Activated CD8-positive, alpha-beta T cell treated with anti-CD3 and anti-CD28 coated beads for 36 hours (primary cell): ENCODE data around the gene ZSCAN10. TPM values are rescaled to one million over a fixed set of nuclear protein-coding genes. Genes with fewer than 3 reads are reported as not detected.
A peak's percentile ranks its signal among the peaks of the same experiment; 100 is the strongest.

Experiments used
- ATAC-seq: fragments of 200-7000 bp; cut with Tn5 transposase; one replicate; pipeline ENCODE4 v1.10.0; 2021; ENCODE audit warnings: mild to moderate bottlenecking, moderate library complexity
- CTCF ChIA-PET: fragments of 350-600 bp; sonication (Branson Sonifier 250); formaldehyde crosslinking; loops from one replicate; lab custom pipeline; 2021; ENCODE audit warnings: antibody characterized with exemption; lab: Charles Lee
- POLR2A ChIA-PET: fragments of 350-600 bp; sonication (Branson Sonifier 250); formaldehyde crosslinking; loops from one replicate; lab custom pipeline; 2021; ENCODE audit warnings: antibody characterized with exemption; lab: Charles Lee
- DNase-seq: peaks from one replicate; pipeline ENCODE4 v3.0.0-alpha.2; 2020
- H3K27ac Mint-ChIP-seq: one replicate; pipeline ENCODE4 v1.8.0; 2021; ENCODE audit warnings: mild to moderate bottlenecking, mixed read lengths
- H3K27me3 Mint-ChIP-seq: one replicate; pipeline ENCODE4 v1.8.0; 2021; ENCODE audit warnings: mixed read lengths
- H3K36me3 Mint-ChIP-seq: one replicate; pipeline ENCODE4 v1.8.0; 2021; ENCODE audit warnings: low read depth, mixed read lengths
- H3K4me1 Mint-ChIP-seq: one replicate; pipeline ENCODE4 v1.8.0; 2021; ENCODE audit warnings: low read depth, mixed read lengths
- H3K4me3 Mint-ChIP-seq: one replicate; pipeline ENCODE4 v1.8.0; 2021; ENCODE audit warnings: mild to moderate bottlenecking, moderate library complexity, mixed read lengths
- H3K9me3 Mint-ChIP-seq: one replicate; pipeline ENCODE4 v1.8.0; 2021; ENCODE audit warnings: mixed read lengths
- intact Hi-C: fragments of 100-400 bp; cut with micrococcal nuclease; formaldehyde crosslinking; loops from one replicate; pipeline ENCODE4 v1.10.0; 2022
- total RNA-seq, 2 experiments: library from RNA; stranded (reverse); gene quantifications; one replicate each; pipeline ENCODE4 v1.2.3, GENCODE V29; 2021
- TF ChIP-seq, protein P1 (sequence below): fragments of 200-600 bp; IDR thresholded peaks from one replicate; pipeline ENCODE4 v1.8.0; 2022; ENCODE audit warnings: antibody characterized with exemption, mild to moderate bottlenecking

ZSCAN10 gene
- total RNA-seq, 2 experiments from 2014 or later, result 0.09 to 0.25 TPM

DNA sequence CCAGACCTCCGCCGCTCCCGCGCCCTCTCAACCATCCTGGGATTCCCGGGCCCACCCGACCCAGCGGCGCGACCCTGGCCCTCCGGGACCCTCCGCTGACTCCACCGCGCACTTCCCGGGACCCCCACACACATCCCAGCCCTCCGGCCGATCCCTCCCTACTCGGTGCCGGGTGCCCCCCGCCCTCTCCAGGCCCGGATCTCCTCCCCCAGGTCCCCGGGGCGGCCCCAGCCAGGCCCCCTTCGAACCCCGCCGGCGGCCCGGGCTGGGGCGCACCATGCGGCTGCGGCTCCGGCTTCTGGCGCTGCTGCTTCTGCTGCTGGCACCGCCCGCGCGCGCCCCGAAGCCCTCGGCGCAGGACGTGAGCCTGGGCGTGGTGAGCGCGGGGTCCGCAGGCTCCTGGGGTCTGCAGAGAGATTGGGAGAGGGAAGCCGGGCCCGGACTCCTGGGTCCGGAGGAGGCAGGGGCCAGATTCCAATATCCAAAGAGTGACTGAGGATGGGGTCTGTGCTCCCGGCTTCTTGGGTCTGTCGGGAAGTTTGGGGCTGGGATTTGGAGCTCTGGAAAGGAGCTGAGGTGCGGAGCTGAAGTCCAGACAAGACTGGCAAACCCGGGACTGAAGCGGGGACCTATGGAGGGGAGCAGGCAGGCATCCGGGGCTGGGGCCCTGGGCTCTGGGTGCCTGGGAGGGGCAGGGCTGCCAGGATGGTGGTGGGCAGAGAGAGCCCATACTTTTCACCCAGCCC, 52.3 kb downstream of the ZSCAN10 start:
- Mint-ChIP-seq H3K27ac (no peak overlapping the region), H3K36me3 (no peaks in the 10 kb centered on the region), H3K4me3 (peak overlapping the region; percentile 38), H3K9me3 (no peaks in the 10 kb centered on the region), H3K4me1 (peaks cover 19% of the 10 kb centered on the region), H3K27me3 (peaks cover 34% of the 10 kb centered on the region)
- ChIA-PET POLR2A (interaction anchor here (0.8 to 2.2 kb wide), 5 partner anchors 10 to 19 kb away, joined by 3 to 7 read pairs (median 6); no protein-coding TSS in a partner anchor), CTCF (interaction anchor here (1.9 to 6.0 kb wide), 2 partner anchors 16 to 83 kb away, joined by 16 to 99 read pairs; no protein-coding TSS in a partner anchor)
- ATAC-seq (peak; percentile 38), DNase-seq (peak; percentile 32)
- TF ChIP-seq, protein P1, sequence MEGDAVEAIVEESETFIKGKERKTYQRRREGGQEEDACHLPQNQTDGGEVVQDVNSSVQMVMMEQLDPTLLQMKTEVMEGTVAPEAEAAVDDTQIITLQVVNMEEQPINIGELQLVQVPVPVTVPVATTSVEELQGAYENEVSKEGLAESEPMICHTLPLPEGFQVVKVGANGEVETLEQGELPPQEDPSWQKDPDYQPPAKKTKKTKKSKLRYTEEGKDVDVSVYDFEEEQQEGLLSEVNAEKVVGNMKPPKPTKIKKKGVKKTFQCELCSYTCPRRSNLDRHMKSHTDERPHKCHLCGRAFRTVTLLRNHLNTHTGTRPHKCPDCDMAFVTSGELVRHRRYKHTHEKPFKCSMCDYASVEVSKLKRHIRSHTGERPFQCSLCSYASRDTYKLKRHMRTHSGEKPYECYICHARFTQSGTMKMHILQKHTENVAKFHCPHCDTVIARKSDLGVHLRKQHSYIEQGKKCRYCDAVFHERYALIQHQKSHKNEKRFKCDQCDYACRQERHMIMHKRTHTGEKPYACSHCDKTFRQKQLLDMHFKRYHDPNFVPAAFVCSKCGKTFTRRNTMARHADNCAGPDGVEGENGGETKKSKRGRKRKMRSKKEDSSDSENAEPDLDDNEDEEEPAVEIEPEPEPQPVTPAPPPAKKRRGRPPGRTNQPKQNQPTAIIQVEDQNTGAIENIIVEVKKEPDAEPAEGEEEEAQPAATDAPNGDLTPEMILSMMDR, result no peak
- intact Hi-C loops, result no loop called here

DNA sequence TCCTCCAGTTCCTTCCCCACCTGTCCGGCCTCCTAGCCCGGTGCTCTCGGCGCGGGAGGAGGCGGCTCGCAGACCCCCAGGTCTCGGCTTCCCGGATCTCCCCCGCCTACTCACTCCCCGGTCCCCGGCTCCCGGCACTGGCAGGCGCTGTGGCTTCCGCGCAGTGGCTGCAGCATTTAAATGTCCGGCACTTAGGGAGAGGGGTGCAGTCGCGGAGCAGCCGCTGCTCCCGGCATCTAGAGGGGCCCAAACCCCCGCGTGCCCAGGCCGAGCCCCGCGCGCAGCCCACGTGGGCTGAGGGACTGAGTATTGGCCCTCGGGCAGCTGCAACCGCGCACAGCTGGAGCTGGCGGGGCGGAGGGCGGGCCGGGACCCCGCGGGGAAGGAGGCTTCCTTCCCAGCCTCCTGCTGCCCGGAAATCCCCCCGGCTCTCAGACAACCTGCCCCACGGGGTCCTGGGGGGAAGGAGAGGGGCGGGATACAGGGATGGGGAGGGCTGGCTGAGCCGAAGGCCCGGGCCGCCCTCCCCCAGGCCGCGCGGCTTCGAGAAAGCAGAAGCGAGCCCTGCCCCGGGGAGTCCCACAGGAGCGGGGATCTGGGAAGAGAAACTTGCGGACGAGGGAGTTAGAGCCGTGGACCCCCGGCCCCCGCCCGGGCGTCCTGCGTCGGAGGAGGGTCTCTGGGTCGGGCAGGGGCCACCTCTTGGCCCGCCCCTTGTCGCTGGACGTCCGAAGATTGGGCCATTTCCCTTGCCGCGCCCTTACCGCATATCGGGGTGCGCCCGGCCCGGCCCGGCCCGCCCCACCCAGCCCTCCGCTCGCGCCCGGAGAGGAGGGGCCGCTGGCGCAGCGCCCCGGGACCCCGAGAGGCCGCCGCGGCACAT, 53.1 kb downstream of the ZSCAN10 start, which contains the start of gene MMP25:
TSS of gene MMP25 (plus strand) at position 804 of the 883 bp plus-strand sequence. CDS start 357 bp downstream, outside the sequence.
- H3K4me1 Mint-ChIP-seq, result peaks cover 15% of the 10 kb centered on the region
- H3K36me3 Mint-ChIP-seq, result no peaks in the 10 kb centered on the region
- peak within 1 kb of the TSS; percentile 69 for H3K4me3 Mint-ChIP-seq
- H3K9me3 Mint-ChIP-seq, result no peaks in the 10 kb centered on the region
- ATAC-seq (peak; percentile 41), DNase-seq (no peak)
- ChIA-PET CTCF (interaction anchor here (0.7 to 4.5 kb wide), 5 partner anchors 13 to 84 kb away, joined by 3 to 64 read pairs (median 6); no protein-coding TSS in a partner anchor), POLR2A (interaction anchor here (1.4 kb wide), 1 partner anchor 14 kb away, joined by 5 read pairs; no protein-coding TSS in a partner anchor)
- intact Hi-C loops, result no loop called here
- TF ChIP-seq, protein P1, result no peak
- peak within 1 kb of the TSS; percentile 15 for H3K27ac Mint-ChIP-seq
- H3K27me3 Mint-ChIP-seq, result peaks cover 37% of the 10 kb centered on the region

DNA sequence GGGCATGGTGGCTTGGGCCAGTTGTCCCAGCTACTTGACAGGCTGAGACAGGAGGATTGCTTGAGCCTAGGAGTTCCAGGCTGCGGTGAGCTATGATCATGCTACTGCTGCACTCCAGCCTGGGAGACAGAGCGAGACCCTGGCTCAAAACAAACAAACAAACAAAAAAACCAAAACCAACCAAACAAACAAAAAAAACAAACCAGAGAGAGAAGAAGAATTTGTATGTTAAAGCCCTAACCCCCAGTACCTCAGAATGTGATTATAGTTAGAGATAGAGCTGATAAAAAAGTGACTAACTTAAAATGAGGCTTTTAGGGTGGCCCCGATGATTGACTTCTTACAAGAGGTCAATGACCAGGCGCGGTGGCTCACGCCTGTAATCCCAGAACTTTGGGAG, 54.4 kb downstream of the ZSCAN10 start:
- ChIA-PET POLR2A (interaction anchor here (0.6 kb wide), 1 partner anchor 274 kb away, joined by 3 read pairs; no protein-coding TSS in a partner anchor), CTCF (interaction anchor here (1.9 to 4.5 kb wide), 4 partner anchors 12 to 84 kb away, joined by 6 to 64 read pairs (median 16); no protein-coding TSS in a partner anchor)
- H3K4me1 Mint-ChIP-seq, result peaks cover 15% of the 10 kb centered on the region
- H3K36me3 Mint-ChIP-seq, result no peaks in the 10 kb centered on the region
- H3K9me3 Mint-ChIP-seq, result no peaks in the 10 kb centered on the region
- peaks cover 42% of the 10 kb centered on the region for H3K27me3 Mint-ChIP-seq
- TF ChIP-seq, protein P1, result no peak
- intact Hi-C loops, result no loop called here
- no peak overlapping the region for H3K27ac Mint-ChIP-seq
- H3K4me3 Mint-ChIP-seq, result peak overlapping the region; percentile 69
- DNase-seq, result no peak
- no peak for ATAC-seq

DNA sequence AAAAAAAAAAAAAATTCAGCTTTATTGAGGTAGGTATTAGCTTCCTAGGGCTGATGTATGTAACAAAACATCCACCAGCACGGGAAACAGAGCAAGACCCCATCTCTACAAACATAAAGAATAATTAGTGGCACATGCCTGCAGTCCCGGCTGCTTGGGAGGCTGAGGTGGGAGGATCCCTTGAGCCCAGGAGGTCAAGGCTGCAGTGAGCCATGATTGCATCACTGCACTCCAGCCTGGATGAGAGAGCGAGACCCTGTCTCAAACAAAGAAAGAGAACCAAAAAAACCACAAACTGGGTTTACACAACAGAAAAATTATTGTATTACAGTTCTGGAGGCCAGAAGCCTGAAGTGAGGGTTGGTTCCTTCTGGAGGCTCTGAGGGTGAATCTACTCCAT, 56.7 kb downstream of the ZSCAN10 start:
- H3K9me3 Mint-ChIP-seq, result no peaks in the 10 kb centered on the region
- no peak overlapping the region for H3K4me3 Mint-ChIP-seq
- no peak overlapping the region for H3K27ac Mint-ChIP-seq
- intact Hi-C loops, result no loop called here
- no peaks in the 10 kb centered on the region for H3K36me3 Mint-ChIP-seq
- DNase-seq (no peak), ATAC-seq (no peak)
- H3K4me1 Mint-ChIP-seq, result peaks cover 8% of the 10 kb centered on the region
- ChIA-PET CTCF (interaction anchor here (1.3 to 4.5 kb wide), 5 partner anchors 9 to 87 kb away, joined by 5 to 64 read pairs (median 18); no protein-coding TSS in a partner anchor), POLR2A (interaction anchor here (1.3 to 1.4 kb wide), 2 partner anchors 10 to 13 kb away, joined by 4 read pairs; no protein-coding TSS in a partner anchor)
- TF ChIP-seq, protein P1, result no peak
- peaks cover 57% of the 10 kb centered on the region for H3K27me3 Mint-ChIP-seq
